HepG2 (cell line): ENCODE measurements around the gene PRR35. TPM values are rescaled to one million over a fixed set of nuclear protein-coding genes. Genes with fewer than 3 reads are reported as not detected.

ENCODE experiments used
- ATAC-seq: fragments of 200-7000 bp; cut with Tn5 transposase; 3 replicates; pipeline ENCODE4 v1.9.1; 2020; ENCODE audit warnings: mild to moderate bottlenecking, moderate library complexity
- BruUV-seq: library from RNA; stranded (reverse); fragments of 400-500 nt; replicated peaks from 2 replicates; lab custom pipeline; 2021; lab: Mats Ljungman, UMichigan
- CTCF ChIA-PET: fragments of 300-600 bp; formaldehyde crosslinking; extraction: SDS; loops from one replicate; lab custom pipeline; 2021; ENCODE audit warnings: low total read pairs, inconsistent platforms, low intra/inter-chr PET ratio; lab: Yijun Ruan, JAX
- POLR2A ChIA-PET: fragments of 350-600 bp; sonication (Branson Sonifier 250); formaldehyde crosslinking; loops from one replicate; lab custom pipeline; 2020; ENCODE audit warnings: antibody characterized with exemption, inconsistent platforms; lab: Yijun Ruan, JAX
- DNase-seq: peaks from one replicate; pipeline ENCODE4 v3.0.0-alpha.2; 2015; ENCODE audit warnings: low spot score
- FAIRE-seq: peaks from 3 replicates; lab custom pipeline; 2011; peaks lifted over from hg19 to GRCh38; lab: Jason Lieb, UNC
- H2AFZ ChIP-seq: one replicate; pipeline ENCODE4 v1.6.1; 2011; ENCODE audit warnings: low read length, inconsistent platforms
- H3K27ac ChIP-seq: fragments of 300-600 bp; 3 replicates; pipeline ENCODE4 v1.8.0; 2011; ENCODE audit warnings: mixed run types, mild to moderate bottlenecking, mixed read lengths, low read length, inconsistent platforms; ENCODE audit not compliant: insufficient read depth; ENCODE audit errors: extremely low read length
- H3K27me3 ChIP-seq, 2 experiments: fragments of 200-600 bp in 1 of 2; 2 replicates in 1 of 2; 3 replicates in 1 of 2; pipeline versions ENCODE4 v1.6.0 to v1.8.0; 2011; ENCODE audit warnings: low read length in 2 of 2, mild to moderate bottlenecking in 2 of 2, moderate library complexity in 2 of 2, inconsistent platforms in 1 of 2; ENCODE audit not compliant: insufficient read depth in 2 of 2, control insufficient read depth in 1 of 2
- H3K36me3 ChIP-seq, 2 experiments: fragments of 200-600 bp in 1 of 2; replicated peaks in 1 of 2; 2 replicates in 1 of 2; 3 replicates in 1 of 2; pipeline versions ENCODE4 v1.5.1 to v1.8.0; 2011; ENCODE audit warnings: low read length in 2 of 2, inconsistent platforms in 1 of 2; ENCODE audit not compliant: insufficient read depth in 2 of 2, control insufficient read depth in 1 of 2
- H3K4me1 ChIP-seq: 2 replicates; pipeline ENCODE4 v1.5.1; 2012; ENCODE audit warnings: low read length, inconsistent platforms; ENCODE audit not compliant: insufficient read depth
- H3K4me2 ChIP-seq: 2 replicates; pipeline ENCODE4 v1.6.0; 2011; ENCODE audit warnings: low read depth, low read length, inconsistent platforms
- H3K4me3 ChIP-seq, 3 experiments: fragments of 200-600 bp in 1 of 3; sonication (generic), shearing (Covaris generic) in 1 of 3; replicated peaks in 1 of 3; 2 replicates each; pipeline ENCODE4 v1.5.1; 2011 to 2016; ENCODE audit warnings: low read length in 3 of 3, inconsistent platforms in 2 of 3, low read depth in 2 of 3, mild to moderate bottlenecking in 2 of 3, control low read depth in 1 of 3, mixed read lengths in 1 of 3; ENCODE audit not compliant: insufficient read depth in 1 of 3
- H3K79me2 ChIP-seq: one replicate; pipeline ENCODE4 v1.6.1; 2011; ENCODE audit warnings: low read length, inconsistent platforms; ENCODE audit not compliant: insufficient read depth
- H3K9ac ChIP-seq: 2 replicates; pipeline ENCODE4 v1.6.0; 2011; ENCODE audit warnings: mild to moderate bottlenecking, low read depth, low read length, inconsistent platforms; ENCODE audit not compliant: insufficient read depth
- H3K9me3 ChIP-seq: 2 replicates; pipeline ENCODE4 v1.5.1; 2012; ENCODE audit warnings: mild to moderate bottlenecking, low read length
- H4K20me1 ChIP-seq: 2 replicates; pipeline ENCODE4 v1.6.0; 2011; ENCODE audit warnings: inconsistent platforms, mild to moderate bottlenecking, low read length, moderate library complexity; ENCODE audit not compliant: insufficient read depth
- ARNT ChIP-seq: fragments of 450-650 bp; IDR thresholded peaks from 2 replicates; pipeline ENCODE4 v1.6.1; 2017
- CHD4 ChIP-seq: fragments of 200-600 bp; sonication (generic); IDR thresholded peaks from 2 replicates; pipeline ENCODE4 v1.7.0; 2017; ENCODE audit warnings: mild to moderate bottlenecking, low read length, borderline replicate concordance
- HDAC6 ChIP-seq: fragments of 200-600 bp; sonication (generic); IDR thresholded peaks from 2 replicates; pipeline ENCODE4 v1.7.0; 2017; ENCODE audit warnings: mild to moderate bottlenecking, antibody characterized with exemption, low read length, low read depth
- HNRNPL ChIP-seq: fragments of 200-400 bp; formaldehyde crosslinking; IDR thresholded peaks from 2 replicates; pipeline ENCODE4 v1.6.1; 2017; ENCODE audit warnings: mild to moderate bottlenecking, low read depth, low read length
- MEF2D ChIP-seq: sonication (generic); formaldehyde crosslinking; IDR thresholded peaks from 2 replicates; pipeline ENCODE4 v1.5.1; 2020; ENCODE audit warnings: mild to moderate bottlenecking, missing genetic modification reagents
- MIER2 ChIP-seq: IDR thresholded peaks from 2 replicates; pipeline ENCODE4 v1.6.1; 2016; ENCODE audit warnings: missing biosample characterization, missing genetic modification reagents
- NR2F6 ChIP-seq, 2 experiments: IDR thresholded peaks; 2 replicates each; pipeline ENCODE4 v1.6.1; 2016; ENCODE audit warnings: antibody characterized with exemption in 1 of 2, mild to moderate bottlenecking in 1 of 2
- PATZ1 ChIP-seq: sonication (generic); formaldehyde crosslinking; IDR thresholded peaks from 2 replicates; pipeline ENCODE4 v1.4.0; 2020; ENCODE audit warnings: missing genetic modification reagents
- PCBP2 ChIP-seq: fragments of 200-400 bp; formaldehyde crosslinking; optimal IDR thresholded peaks from 2 replicates; pipeline ENCODE3; 2018; ENCODE audit warnings: low read length, low read depth; ENCODE audit not compliant: poor library complexity, severe bottlenecking
- RBM22 ChIP-seq: fragments of 200-400 bp; formaldehyde crosslinking; optimal IDR thresholded peaks from 2 replicates; pipeline ENCODE3; 2017; ENCODE audit warnings: mild to moderate bottlenecking, low read length, moderate library complexity
- RXRB ChIP-seq: IDR thresholded peaks from 2 replicates; pipeline ENCODE4 v1.6.1; 2016; ENCODE audit warnings: borderline replicate concordance, missing genetic modification reagents, missing compliant biosample characterization
- SP5 ChIP-seq: IDR thresholded peaks from 2 replicates; pipeline ENCODE4 v1.6.1; 2016; ENCODE audit warnings: low read depth, borderline replicate concordance
- TEAD3 ChIP-seq: optimal IDR thresholded peaks from 2 replicates; pipeline ENCODE3; 2016; ENCODE audit warnings: borderline replicate concordance
- ZFX ChIP-seq: sonication (generic); formaldehyde crosslinking; IDR thresholded peaks from 2 replicates; pipeline ENCODE4 v1.4.0; 2020; ENCODE audit warnings: mild to moderate bottlenecking, low read depth, missing genetic modification reagents, moderate library complexity
- ZNF510 ChIP-seq: sonication (generic); formaldehyde crosslinking; IDR thresholded peaks from 2 replicates; pipeline ENCODE4 v1.4.0; 2020; ENCODE audit warnings: low read depth, mild to moderate bottlenecking, missing genetic modification reagents
- ZNF652 ChIP-seq: IDR thresholded peaks from 2 replicates; pipeline ENCODE4 v1.6.1; 2016; ENCODE audit warnings: low read depth, borderline replicate concordance
- ZNF687 ChIP-seq: sonication (generic); formaldehyde crosslinking; IDR thresholded peaks from 2 replicates; pipeline ENCODE4 v1.5.1; 2020; ENCODE audit warnings: mild to moderate bottlenecking, missing genetic modification reagents, moderate library complexity
- ZZZ3 ChIP-seq: sonication (generic); formaldehyde crosslinking; IDR thresholded peaks from 2 replicates; pipeline ENCODE4 v1.4.0; 2020; ENCODE audit warnings: missing genetic modification reagents, mild to moderate bottlenecking, borderline replicate concordance
- WGBS: methylation state at CpG from one replicate; pipeline ENCODE4 v1.1.6; 2017; ENCODE audit warnings: low lambda C conversion rate; 5-methylcytosine and 5-hydroxymethylcytosine counted together
- in situ Hi-C: cut with HindIII; loops from 2 replicates; pipeline ENCODE4 v1.10.0; 2017; ENCODE audit warnings: low pct_unique_long_range_greater_than_20kb; ENCODE audit not compliant: extremely low pct_ligation_motif_present
- intact Hi-C: fragments of 100-400 bp; cut with micrococcal nuclease; formaldehyde crosslinking; loops from one replicate; pipeline ENCODE4 v1.10.0; 2022; ENCODE audit not compliant: unreplicated experiment
- polyA plus RNA-seq, 8 experiments: library from polyadenylated mRNA; depleted of rRNA in 3 of 8; stranded (reverse) in 7 of 8; unstranded in 1 of 8; fragments of >200 nt; fragmentation: Illumina TruSeq in 4 of 8; extraction: Trizol in 4 of 8; gene quantifications; 2 replicates each; pipeline versions ENCODE4 v1.2.1 to v1.2.3, GENCODE V29; 2011 to 2016; ENCODE audit warnings: low read depth in 4 of 8, missing spikeins in 1 of 8, mixed read lengths in 1 of 8; ENCODE audit not compliant: insufficient read depth in 1 of 8
- total RNA-seq, 5 experiments: library from RNA; depleted of rRNA; stranded (reverse); fragments of >200 nt; fragmentation: Illumina TruSeq; extraction: Trizol; gene quantifications; 2 replicates each; pipeline ENCODE4 v1.2.3, GENCODE V29; 2016; ENCODE audit warnings: low read depth in 1 of 5
- TF ChIP-seq, protein P1 (sequence below): sonication (generic); formaldehyde crosslinking; IDR thresholded peaks from 2 replicates; pipeline ENCODE4 v1.4.0; 2020; ENCODE audit warnings: missing genetic modification reagents

Gene PRR35
- total and polyA plus RNA-seq, 2 of the 13 experiments (the other 11 are each of a cell fraction or from before 2014, with no cell fraction given) = 0.07 to 0.16 TPM

- H3K27me3 ChIP-seq = peaks cover 0 to 8% of the 10 kb centered on the region in 2 experiments; a peak in 2 of 5 replicates
- H3K27ac ChIP-seq = peak overlapping the region; percentile 67
- DNase-seq = peak; percentile 24
- WGBS = 31% methylated on average over 8 of the region's 11 CpGs
- intact Hi-C loops (no loop called here), in situ Hi-C loops (no loop called here)
- POLR2A ChIA-PET = interaction anchor here (1.0 kb wide), 1 partner anchor 10 kb away, joined by 3 read pairs; no protein-coding TSS in a partner anchor
- H3K9me3 ChIP-seq = no peaks in the 10 kb centered on the region
- H3K4me3 ChIP-seq = no peak overlapping the region
- H3K9ac ChIP-seq = no peak overlapping the region
- CTCF ChIA-PET = no interaction called here
- FAIRE-seq = no peak
- BruUV-seq = no TSS peak
- no peaks in the 10 kb centered on the region for H4K20me1 ChIP-seq
- no peak for ATAC-seq
- peaks cover 0 to 4% of the 10 kb centered on the region in 2 experiments; a peak in 1 of 5 replicates for H3K36me3 ChIP-seq
- H3K79me2 ChIP-seq = no peaks in the 10 kb centered on the region
- no peak overlapping the region for H2AFZ ChIP-seq
- H3K4me2 ChIP-seq = peak overlapping the region; percentile 13; the same call in 1 of the 2 replicates
- peaks cover 57% of the 10 kb centered on the region for H3K4me1 ChIP-seq
- TF ChIP-seq RXRB (CRISPR knock-in tag) (peak; percentile 33; the same call in 1 of the 2 replicates), ZNF652 (CRISPR knock-in tag) (peak; percentile 91), SP5 (CRISPR knock-in tag) (no peak), CHD4 (no peak), PCBP2 (no peak), RBM22 (no peak), ZZZ3 (CRISPR knock-in tag) (no peak), ZFX (CRISPR knock-in tag) (peak; percentile 19; the same call in 1 of the 2 replicates), HNRNPL (peak; percentile 79; the same call in 1 of the 2 replicates), ZNF687 (peak; percentile 59; the same call in 1 of the 2 replicates), ARNT (no peak), HDAC6 (no peak), TEAD3 (CRISPR knock-in tag) (peak; percentile 38), PATZ1 (CRISPR knock-in tag) (0 out of 2 replicates have a peak, but pooled peaks have one; percentile 19), MEF2D (CRISPR knock-in tag) (peak; percentile 28; the same call in 1 of the 2 replicates), MIER2 (CRISPR knock-in tag) (no peak), ZNF510 (CRISPR knock-in tag) (no peak), NR2F6 (IDR thresholded peaks at IDR 0.05) (no peak), NR2F6 (CRISPR knock-in tag; IDR thresholded peaks at IDR 0.05) (0 out of 2 replicates have a peak, but pooled peaks have one; percentile 12)
- TF ChIP-seq, protein P1, sequence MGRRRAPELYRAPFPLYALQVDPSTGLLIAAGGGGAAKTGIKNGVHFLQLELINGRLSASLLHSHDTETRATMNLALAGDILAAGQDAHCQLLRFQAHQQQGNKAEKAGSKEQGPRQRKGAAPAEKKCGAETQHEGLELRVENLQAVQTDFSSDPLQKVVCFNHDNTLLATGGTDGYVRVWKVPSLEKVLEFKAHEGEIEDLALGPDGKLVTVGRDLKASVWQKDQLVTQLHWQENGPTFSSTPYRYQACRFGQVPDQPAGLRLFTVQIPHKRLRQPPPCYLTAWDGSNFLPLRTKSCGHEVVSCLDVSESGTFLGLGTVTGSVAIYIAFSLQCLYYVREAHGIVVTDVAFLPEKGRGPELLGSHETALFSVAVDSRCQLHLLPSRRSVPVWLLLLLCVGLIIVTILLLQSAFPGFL = no peak
These were observed 5.9 kb upstream of the PRR35 start for GRCh38 chr16:554297-554621.
